Measurements from ENCODE around the gene PDK3. TPM values are rescaled to one million over a fixed set of nuclear protein-coding genes. Genes with fewer than 3 reads are reported as not detected.

PDK3 gene
- total RNA-seq, 1 donor from 2014 or later: 12.1 TPM

- no peak for TF ChIP-seq CTCF (IDR thresholded peaks at IDR 0.05; ENCODE audit: partially characterized antibody, unreplicated experiment)
- Mint-ChIP-seq H3K4me3 (ENCODE audit: unreplicated experiment) (no peak overlapping the region), H3K27ac (ENCODE audit: unreplicated experiment) (no peak overlapping the region), H3K4me1 (ENCODE audit: low read depth, unreplicated experiment) (peaks cover 7% of the 10 kb centered on the region), H3K27me3 (ENCODE audit: unreplicated experiment) (no peaks in the 10 kb centered on the region), H3K9me3 (ENCODE audit: unreplicated experiment) (no peaks in the 10 kb centered on the region), H3K36me3 (ENCODE audit: unreplicated experiment) (no peaks in the 10 kb centered on the region)
- DNase-seq: no peak
These were observed 61.5 kb downstream of the PDK3 start for GRCh38 chrX:24526616-24527015.

DNA sequence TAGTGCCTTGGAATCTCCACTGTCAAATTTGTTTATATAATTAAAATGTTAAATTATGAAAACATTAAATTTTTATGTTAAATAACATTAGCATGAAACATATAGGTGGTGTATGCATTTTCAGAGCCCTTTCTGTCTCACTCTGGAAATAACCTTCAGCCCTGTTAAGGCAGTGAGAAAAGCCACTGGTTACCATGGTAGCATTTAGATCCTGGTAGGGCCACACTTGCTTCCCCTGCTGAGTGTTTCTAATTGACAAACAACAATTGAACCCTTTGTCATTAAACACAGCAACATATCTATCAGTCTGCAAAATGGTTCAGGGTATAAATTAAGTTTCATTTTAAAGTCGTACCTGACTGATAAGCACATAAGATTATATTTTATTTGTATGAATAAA lies 63.5 kb downstream of the PDK3 start:
- peaks cover 7% of the 10 kb centered on the region for H3K4me1 Mint-ChIP-seq (ENCODE audit: low read depth, unreplicated experiment)
- H3K9me3 Mint-ChIP-seq (ENCODE audit: unreplicated experiment): no peaks in the 10 kb centered on the region
- TF ChIP-seq CTCF (IDR thresholded peaks at IDR 0.05; ENCODE audit: partially characterized antibody, unreplicated experiment): no peak
- no peak overlapping the region for H3K4me3 Mint-ChIP-seq (ENCODE audit: unreplicated experiment)
- H3K36me3 Mint-ChIP-seq (ENCODE audit: unreplicated experiment): no peaks in the 10 kb centered on the region
- no peak overlapping the region for H3K27ac Mint-ChIP-seq (ENCODE audit: unreplicated experiment)
- H3K27me3 Mint-ChIP-seq (ENCODE audit: unreplicated experiment): no peaks in the 10 kb centered on the region
- no peak for DNase-seq

- no peak overlapping the region for H3K27ac Mint-ChIP-seq (ENCODE audit: unreplicated experiment)
- no peaks in the 10 kb centered on the region for H3K27me3 Mint-ChIP-seq (ENCODE audit: unreplicated experiment)
- H3K4me1 Mint-ChIP-seq (ENCODE audit: low read depth, unreplicated experiment): no peaks in the 10 kb centered on the region
- H3K9me3 Mint-ChIP-seq (ENCODE audit: unreplicated experiment): peaks cover 3% of the 10 kb centered on the region
- DNase-seq: no peak
- no peak for TF ChIP-seq CTCF (IDR thresholded peaks at IDR 0.05; ENCODE audit: partially characterized antibody, unreplicated experiment)
- no peaks in the 10 kb centered on the region for H3K36me3 Mint-ChIP-seq (ENCODE audit: unreplicated experiment)
- no peak overlapping the region for H3K4me3 Mint-ChIP-seq (ENCODE audit: unreplicated experiment)
These were observed 71.5 kb downstream of the PDK3 start for GRCh38 chrX:24536551-24536950.

- H3K4me1 Mint-ChIP-seq (ENCODE audit: low read depth, unreplicated experiment): peaks cover 2% of the 10 kb centered on the region
- DNase-seq: no peak
- no peak overlapping the region for H3K27ac Mint-ChIP-seq (ENCODE audit: unreplicated experiment)
- no peaks in the 10 kb centered on the region for H3K27me3 Mint-ChIP-seq (ENCODE audit: unreplicated experiment)
- H3K36me3 Mint-ChIP-seq (ENCODE audit: unreplicated experiment): no peaks in the 10 kb centered on the region
- no peaks in the 10 kb centered on the region for H3K9me3 Mint-ChIP-seq (ENCODE audit: unreplicated experiment)
- H3K4me3 Mint-ChIP-seq (ENCODE audit: unreplicated experiment): no peak overlapping the region
- no peak for TF ChIP-seq CTCF (IDR thresholded peaks at IDR 0.05; ENCODE audit: partially characterized antibody, unreplicated experiment)
These were observed 77.7 kb downstream of the PDK3 start for GRCh38 chrX:24542756-24543155.

- H3K4me3 Mint-ChIP-seq (ENCODE audit: unreplicated experiment): no peak overlapping the region
- no peaks in the 10 kb centered on the region for H3K36me3 Mint-ChIP-seq (ENCODE audit: unreplicated experiment)
- TF ChIP-seq CTCF (IDR thresholded peaks at IDR 0.05; ENCODE audit: partially characterized antibody, unreplicated experiment): no peak
- no peak overlapping the region for H3K27ac Mint-ChIP-seq (ENCODE audit: unreplicated experiment)
- DNase-seq: no peak
- H3K4me1 Mint-ChIP-seq (ENCODE audit: low read depth, unreplicated experiment): peaks cover 2% of the 10 kb centered on the region
- no peaks in the 10 kb centered on the region for H3K27me3 Mint-ChIP-seq (ENCODE audit: unreplicated experiment)
- H3K9me3 Mint-ChIP-seq (ENCODE audit: unreplicated experiment): no peaks in the 10 kb centered on the region
These were observed 82.9 kb downstream of the PDK3 start for GRCh38 chrX:24547961-24548360.

Measured in glutamatergic neuron (in vitro differentiated cells).